ENCODE data around the gene MFRP. TPM values are rescaled to one million over a fixed set of nuclear protein-coding genes. Genes with fewer than 3 reads are reported as not detected.
A peak's percentile ranks its signal among the peaks of the same experiment; 100 is the strongest.

Gene MFRP
- total and polyA plus RNA-seq, 4 donors: 0.09 to 3.9 (median 0.22) TPM; not detected in 1

DNA sequence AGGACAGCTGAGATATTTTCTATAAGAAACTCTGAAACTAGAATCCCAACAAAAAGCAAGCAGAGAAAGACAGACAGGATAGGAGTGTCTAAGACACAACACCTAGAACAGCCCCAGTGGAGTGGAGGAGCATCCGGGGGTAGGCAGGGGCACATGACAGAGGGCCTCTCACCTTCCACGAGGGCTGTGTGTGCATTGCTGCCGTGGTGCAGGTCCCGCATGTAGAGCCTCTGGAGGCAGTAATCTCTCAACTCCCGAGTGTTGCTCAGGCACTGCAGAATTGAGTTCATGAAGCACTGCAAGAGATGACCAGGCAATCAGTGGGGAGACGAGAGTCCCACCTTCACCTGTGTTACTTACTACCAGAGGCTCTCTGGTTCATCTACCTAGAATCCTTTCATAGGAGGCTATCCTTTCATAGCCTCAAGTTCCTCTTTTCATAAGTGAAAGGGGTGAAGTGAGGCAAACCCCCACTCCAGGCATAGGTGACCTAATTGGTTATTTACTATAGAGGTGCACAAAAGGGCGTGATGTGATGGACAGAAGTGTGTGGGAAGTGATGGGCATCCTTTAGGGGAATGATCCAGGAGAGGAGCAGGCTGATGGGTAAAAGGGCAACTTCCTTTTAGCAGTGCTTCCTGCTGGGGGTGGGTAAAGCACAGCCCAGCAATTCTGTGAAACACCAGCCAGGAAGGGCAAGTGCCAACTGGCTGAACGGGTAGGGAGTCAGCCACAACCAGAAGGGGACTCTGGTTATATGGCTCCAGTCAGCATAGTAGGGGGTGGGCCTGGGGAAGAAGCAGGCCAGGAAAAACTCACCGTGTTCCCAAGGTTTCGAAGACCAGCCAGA, 13.1 kb upstream of the MFRP start:
- Histone ChIP-seq H3K36me3 (ENCODE audit: control insufficient read depth, insufficient read depth, low read length) (peaks cover 25% of the 10 kb centered on the region), H3K27me3 (ENCODE audit: control insufficient read depth, insufficient read depth, low read length) (peaks cover 2% of the 10 kb centered on the region), H3K27ac (ENCODE audit: low read depth, low read length) (no peak overlapping the region), H3K9me3 (ENCODE audit: control insufficient read depth, insufficient read depth, low read length) (no peaks in the 10 kb centered on the region), H3K4me3 (ENCODE audit: low read depth, low read length) (no peak overlapping the region), H3K4me1 (ENCODE audit: control insufficient read depth, insufficient read depth, low read length) (peaks cover 52% of the 10 kb centered on the region)
- 84% methylated on average over 9 of the region's 10 CpGs for WGBS (ENCODE audit: insufficient coverage)
- no peak for DNase-seq (ENCODE audit: low read depth in 4 of 6, low spot score in 6 of 6)

DNA sequence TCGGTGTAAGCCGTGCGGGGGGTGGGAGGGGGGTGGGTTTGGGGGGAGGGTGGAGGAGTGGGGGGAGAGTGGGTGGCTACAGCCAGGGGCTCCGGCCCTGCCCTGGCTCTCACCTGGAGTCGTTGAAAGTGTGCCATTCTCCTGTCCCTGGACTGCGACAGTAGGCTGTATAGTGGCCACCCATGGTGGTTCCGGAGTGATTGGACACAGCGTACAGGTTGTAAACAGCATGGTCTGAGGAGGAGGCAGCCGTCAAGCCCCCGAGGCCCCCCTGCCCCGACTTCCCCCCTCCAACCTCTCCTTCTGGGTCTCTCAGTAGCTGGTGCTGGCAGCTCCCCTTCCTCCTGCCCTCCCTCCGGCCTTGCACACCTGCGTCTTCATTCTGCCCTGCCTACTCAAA, 10.6 kb upstream of the MFRP start:
- peak overlapping the region; percentile 56 for H3K4me3 ChIP-seq (ENCODE audit: low read depth, low read length)
- no peak overlapping the region for H3K27ac ChIP-seq (ENCODE audit: low read depth, low read length)

DNA sequence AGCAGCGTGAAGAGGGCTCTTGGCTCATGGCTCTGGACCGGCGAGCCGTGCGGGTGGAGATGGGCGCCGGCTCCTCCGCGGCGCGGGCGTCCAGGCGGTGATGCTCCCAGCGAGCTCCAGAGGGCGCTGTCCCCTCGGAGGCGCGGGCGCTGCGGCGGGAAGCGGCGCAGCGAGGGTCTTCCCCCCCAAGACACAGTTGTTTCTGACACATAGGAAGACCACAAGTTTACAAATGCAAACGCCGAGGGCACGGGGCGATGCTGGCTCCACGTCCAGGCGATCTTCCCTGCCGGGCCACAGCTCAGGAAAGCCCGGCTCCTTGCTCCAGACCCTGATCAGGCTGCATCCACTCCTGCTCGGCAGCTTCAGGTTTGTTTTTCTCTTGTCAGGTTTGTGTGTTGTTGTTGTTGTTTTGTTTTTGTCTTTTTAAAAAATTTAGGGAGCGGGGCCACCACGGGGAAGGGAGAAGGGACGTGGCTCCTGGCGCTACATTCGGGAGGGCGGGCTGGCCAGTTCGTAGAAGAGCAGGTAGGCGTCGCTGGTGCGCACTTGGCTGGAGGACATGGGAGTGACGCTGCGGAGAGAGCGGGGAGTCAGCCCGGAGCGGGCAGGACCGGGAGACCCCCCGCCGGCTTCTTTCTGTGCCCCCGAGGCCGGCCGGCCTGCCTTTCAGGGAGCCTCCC, 10.0 kb upstream of the MFRP start:
- Histone ChIP-seq H3K4me3 (ENCODE audit: low read depth, low read length) (peak overlapping the region; percentile 56), H3K36me3 (ENCODE audit: control insufficient read depth, insufficient read depth, low read length) (peaks cover 25% of the 10 kb centered on the region), H3K4me1 (ENCODE audit: control insufficient read depth, insufficient read depth, low read length) (peaks cover 43% of the 10 kb centered on the region), H3K27ac (ENCODE audit: low read depth, low read length) (peak overlapping the region; percentile 67), H3K27me3 (ENCODE audit: control insufficient read depth, insufficient read depth, low read length) (peaks cover 2% of the 10 kb centered on the region), H3K9me3 (ENCODE audit: control insufficient read depth, insufficient read depth, low read length) (no peaks in the 10 kb centered on the region)
- WGBS (ENCODE audit: insufficient coverage): 1% methylated on average over 51 of the region's 54 CpGs
- peak in 3 of 6 donors; percentile 65 to 92 (median 91) for DNase-seq (ENCODE audit: low read depth in 4 of 6, low spot score in 6 of 6)

More for the DNA sequence above, 10.6 kb upstream of the MFRP start:
- Histone ChIP-seq H3K27me3 (ENCODE audit: control insufficient read depth, insufficient read depth, low read length) (peaks cover 2% of the 10 kb centered on the region), H3K4me1 (ENCODE audit: control insufficient read depth, insufficient read depth, low read length) (peaks cover 46% of the 10 kb centered on the region), H3K9me3 (ENCODE audit: control insufficient read depth, insufficient read depth, low read length) (no peaks in the 10 kb centered on the region), H3K36me3 (ENCODE audit: control insufficient read depth, insufficient read depth, low read length) (peaks cover 25% of the 10 kb centered on the region)
- no peak for DNase-seq (ENCODE audit: low read depth in 4 of 6, low spot score in 6 of 6)
- 0% methylated on average over 2 of the region's 13 CpGs for WGBS (ENCODE audit: insufficient coverage)

DNA sequence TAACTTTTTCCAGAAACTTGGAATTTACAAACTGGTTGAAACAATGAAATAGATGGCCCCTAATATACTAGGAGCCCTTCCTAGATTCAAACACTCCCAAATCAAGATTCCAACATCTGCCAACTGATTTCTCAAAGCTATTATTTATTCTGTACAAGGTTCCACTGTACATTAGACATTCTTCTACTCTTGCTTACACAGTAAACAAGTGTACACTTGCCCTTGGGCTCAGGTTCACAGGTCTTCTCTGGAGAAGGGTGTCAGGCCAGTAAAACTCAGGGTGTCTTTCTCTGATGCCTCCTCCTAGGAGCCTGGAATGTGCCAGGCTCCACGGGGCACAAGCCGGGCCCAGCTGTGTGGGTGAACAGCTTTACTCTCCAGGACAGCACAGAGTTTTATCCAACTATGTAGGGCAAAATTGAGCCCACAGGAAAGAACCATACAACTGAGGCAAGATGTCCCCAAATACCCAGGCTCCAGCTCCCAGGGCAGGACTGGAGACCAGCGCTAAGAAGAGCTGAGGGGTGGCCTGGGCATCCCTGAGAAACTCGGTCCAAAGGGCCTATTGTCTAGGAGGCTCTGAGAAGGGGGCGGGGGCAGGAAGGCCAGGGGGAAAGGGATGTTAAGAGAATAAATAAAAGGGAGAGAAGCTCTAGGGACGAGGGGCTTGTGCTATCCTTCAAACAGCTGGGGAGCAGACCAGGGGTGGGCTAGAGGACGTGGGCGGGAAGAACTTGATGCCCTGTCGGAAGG, 8.8 kb upstream of the MFRP start:
- no peak overlapping the region for H3K4me3 ChIP-seq (ENCODE audit: low read depth, low read length)
- no peak for DNase-seq (ENCODE audit: low read depth in 4 of 6, low spot score in 6 of 6)
- H3K27me3 ChIP-seq (ENCODE audit: control insufficient read depth, insufficient read depth, low read length): peaks cover 2% of the 10 kb centered on the region
- no peak overlapping the region for H3K27ac ChIP-seq (ENCODE audit: low read depth, low read length)
- 44% methylated on average over 8 of the region's 9 CpGs for WGBS (ENCODE audit: insufficient coverage)
- H3K36me3 ChIP-seq (ENCODE audit: control insufficient read depth, insufficient read depth, low read length): peaks cover 25% of the 10 kb centered on the region
- peaks cover 37% of the 10 kb centered on the region for H3K4me1 ChIP-seq (ENCODE audit: control insufficient read depth, insufficient read depth, low read length)
- H3K9me3 ChIP-seq (ENCODE audit: control insufficient read depth, insufficient read depth, low read length): no peaks in the 10 kb centered on the region

DNA sequence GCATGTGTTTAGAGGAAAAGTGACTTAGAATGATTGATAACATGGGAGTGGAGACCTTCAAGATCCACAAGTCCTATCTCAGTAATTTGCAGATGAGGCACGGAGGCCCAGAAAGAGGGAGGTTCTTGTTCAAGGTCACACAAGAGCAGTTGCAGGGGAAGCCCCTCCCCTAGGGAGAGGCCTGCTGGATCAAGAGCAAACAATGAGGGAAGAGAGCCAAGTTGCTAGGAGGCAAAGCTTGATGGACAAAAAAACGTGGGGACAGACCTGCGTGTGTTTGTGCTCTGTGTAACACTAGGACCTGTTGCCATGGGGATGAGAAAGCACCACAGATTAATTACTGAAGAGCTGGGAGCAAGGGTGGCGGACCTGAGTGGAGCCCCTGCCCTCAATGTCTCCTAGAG, 6.4 kb upstream of the MFRP start:
- H3K27me3 ChIP-seq (ENCODE audit: control insufficient read depth, insufficient read depth, low read length): peaks cover 2% of the 10 kb centered on the region
- peak overlapping the region; percentile 68 for H3K27ac ChIP-seq (ENCODE audit: low read depth, low read length)
- H3K4me1 ChIP-seq (ENCODE audit: control insufficient read depth, insufficient read depth, low read length): peaks cover 37% of the 10 kb centered on the region
- no peak overlapping the region for H3K4me3 ChIP-seq (ENCODE audit: low read depth, low read length)
- peaks cover 10% of the 10 kb centered on the region for H3K36me3 ChIP-seq (ENCODE audit: control insufficient read depth, insufficient read depth, low read length)
- DNase-seq (ENCODE audit: low read depth in 4 of 6, low spot score in 6 of 6): peak in 3 of 6 donors; percentile 81 to 92 (median 91)
- WGBS (ENCODE audit: insufficient coverage): 26% methylated on average over 4 of the region's 4 CpGs
- H3K9me3 ChIP-seq (ENCODE audit: control insufficient read depth, insufficient read depth, low read length): no peaks in the 10 kb centered on the region

DNA sequence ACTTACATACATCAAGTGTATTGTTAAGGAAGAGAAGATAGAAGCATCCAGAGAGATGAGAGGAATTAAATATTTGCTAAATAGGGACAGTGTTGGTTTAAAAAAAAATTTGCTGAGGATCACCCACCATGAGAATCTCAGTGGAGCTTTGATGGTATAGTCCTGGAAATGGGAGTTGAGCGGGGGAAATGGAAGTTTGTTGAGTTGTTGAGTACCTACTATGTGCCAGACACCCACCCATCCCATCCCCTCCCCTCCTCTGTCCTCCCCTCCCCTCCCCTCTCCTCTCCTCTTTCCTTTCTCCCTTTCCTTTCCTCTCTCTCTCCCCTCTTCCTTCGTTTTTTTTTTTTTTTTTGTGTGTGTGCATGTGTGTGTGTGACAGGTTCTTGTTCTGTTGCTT, 4.7 kb upstream of the MFRP start:
- peaks cover 4% of the 10 kb centered on the region for H3K36me3 ChIP-seq (ENCODE audit: control insufficient read depth, insufficient read depth, low read length)
- no CpG with 5 or more reads among the region's 2 CpGs for WGBS (ENCODE audit: insufficient coverage)
- no peak overlapping the region for H3K27ac ChIP-seq (ENCODE audit: low read depth, low read length)

GRCh38 chr11:119350302-119350701, 3.8 kb upstream of the MFRP start:
- H3K27me3 ChIP-seq (ENCODE audit: control insufficient read depth, insufficient read depth, low read length): no peaks in the 10 kb centered on the region
- peaks cover 18% of the 10 kb centered on the region for H3K4me1 ChIP-seq (ENCODE audit: control insufficient read depth, insufficient read depth, low read length)
- no peak for DNase-seq (ENCODE audit: low read depth in 4 of 6, low spot score in 6 of 6)
- no peak overlapping the region for H3K4me3 ChIP-seq (ENCODE audit: low read depth, low read length)
- H3K9me3 ChIP-seq (ENCODE audit: control insufficient read depth, insufficient read depth, low read length): no peaks in the 10 kb centered on the region
- H3K36me3 ChIP-seq (ENCODE audit: control insufficient read depth, insufficient read depth, low read length): peaks cover 2% of the 10 kb centered on the region
- WGBS (ENCODE audit: insufficient coverage): 82% methylated on average over 4 of the region's 6 CpGs
- H3K27ac ChIP-seq (ENCODE audit: low read depth, low read length): no peak overlapping the region

More for the DNA sequence above, 4.7 kb upstream of the MFRP start:
- peaks cover 2% of the 10 kb centered on the region for H3K27me3 ChIP-seq (ENCODE audit: control insufficient read depth, insufficient read depth, low read length)
- H3K4me1 ChIP-seq (ENCODE audit: control insufficient read depth, insufficient read depth, low read length): peaks cover 27% of the 10 kb centered on the region
- H3K9me3 ChIP-seq (ENCODE audit: control insufficient read depth, insufficient read depth, low read length): no peaks in the 10 kb centered on the region
- no peak overlapping the region for H3K4me3 ChIP-seq (ENCODE audit: low read depth, low read length)
- no peak for DNase-seq (ENCODE audit: low read depth in 4 of 6, low spot score in 6 of 6)

- Histone ChIP-seq H3K4me1 (ENCODE audit: control insufficient read depth, insufficient read depth, low read length) (peaks cover 7% of the 10 kb centered on the region), H3K4me3 (ENCODE audit: low read depth, low read length) (no peak overlapping the region), H3K36me3 (ENCODE audit: control insufficient read depth, insufficient read depth, low read length) (no peaks in the 10 kb centered on the region), H3K9me3 (ENCODE audit: control insufficient read depth, insufficient read depth, low read length) (no peaks in the 10 kb centered on the region), H3K27ac (ENCODE audit: low read depth, low read length) (no peak overlapping the region), H3K27me3 (ENCODE audit: control insufficient read depth, insufficient read depth, low read length) (no peaks in the 10 kb centered on the region)
- 69% methylated on average over 8 of the region's 16 CpGs for WGBS (ENCODE audit: insufficient coverage)
- DNase-seq (ENCODE audit: low read depth in 4 of 6, low spot score in 6 of 6): no peak
These were observed 1.6 kb upstream of the MFRP start for GRCh38 chr11:119347940-119348605.

- no peaks in the 10 kb centered on the region for H3K27me3 ChIP-seq (ENCODE audit: control insufficient read depth, insufficient read depth, low read length)
- no peaks in the 10 kb centered on the region for H3K36me3 ChIP-seq (ENCODE audit: control insufficient read depth, insufficient read depth, low read length)
- 80% methylated on average over 1 of the region's 2 CpGs for WGBS (ENCODE audit: insufficient coverage)
- H3K4me1 ChIP-seq (ENCODE audit: control insufficient read depth, insufficient read depth, low read length): peaks cover 3% of the 10 kb centered on the region
- DNase-seq (ENCODE audit: low read depth in 4 of 6, low spot score in 6 of 6): no peak
- H3K27ac ChIP-seq (ENCODE audit: low read depth, low read length): no peak overlapping the region
- H3K9me3 ChIP-seq (ENCODE audit: control insufficient read depth, insufficient read depth, low read length): no peaks in the 10 kb centered on the region
- H3K4me3 ChIP-seq (ENCODE audit: low read depth, low read length): no peak overlapping the region
These were observed 737 bp upstream of the MFRP start for GRCh38 chr11:119347242-119347641.
